Measurements from ENCODE around the gene ACTL9.
"Not testable (repeated sequence)": the region's sequence is repeated elsewhere in the genome, so short reads cannot be mapped to it uniquely, and the experiment has no call there.

The ACTL9 gene, protein sequence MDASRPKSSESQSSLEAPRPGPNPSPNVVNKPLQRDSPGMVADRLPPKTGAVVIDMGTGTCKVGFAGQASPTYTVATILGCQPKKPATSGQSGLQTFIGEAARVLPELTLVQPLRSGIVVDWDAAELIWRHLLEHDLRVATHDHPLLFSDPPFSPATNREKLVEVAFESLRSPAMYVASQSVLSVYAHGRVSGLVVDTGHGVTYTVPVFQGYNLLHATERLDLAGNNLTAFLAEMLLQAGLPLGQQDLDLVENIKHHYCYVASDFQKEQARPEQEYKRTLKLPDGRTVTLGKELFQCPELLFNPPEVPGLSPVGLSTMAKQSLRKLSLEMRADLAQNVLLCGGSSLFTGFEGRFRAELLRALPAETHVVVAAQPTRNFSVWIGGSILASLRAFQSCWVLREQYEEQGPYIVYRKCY

DNA sequence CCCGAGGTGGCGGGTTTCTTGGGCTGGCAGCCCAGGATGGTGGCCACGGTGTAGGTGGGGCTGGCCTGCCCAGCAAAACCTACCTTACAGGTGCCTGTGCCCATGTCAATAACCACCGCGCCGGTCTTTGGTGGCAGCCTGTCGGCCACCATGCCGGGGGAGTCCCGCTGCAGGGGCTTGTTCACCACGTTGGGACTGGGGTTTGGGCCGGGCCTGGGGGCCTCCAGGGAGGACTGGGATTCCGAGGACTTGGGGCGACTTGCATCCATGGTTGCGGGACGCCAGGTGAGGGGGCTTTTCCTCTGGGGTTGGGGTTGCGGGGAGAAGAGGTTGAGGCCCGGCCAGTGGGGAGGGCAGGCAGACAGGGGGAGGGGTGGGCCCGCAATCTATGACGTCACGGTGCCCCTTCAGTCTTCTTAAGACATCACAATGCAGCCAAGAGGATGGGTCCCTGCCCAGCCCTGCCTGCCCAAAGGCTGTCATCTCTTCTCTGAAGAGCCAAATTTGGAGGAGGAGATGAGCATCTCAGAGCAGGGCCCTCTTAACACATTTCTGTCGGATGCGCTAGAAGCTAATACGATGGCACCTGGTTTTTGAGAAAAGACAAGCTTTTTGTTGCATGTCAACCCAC, at the start of gene ACTL9:
Gene ACTL9, minus strand, starts transcription at position 363 of the 631 bp plus-strand sequence. Its CDS starts 94 bp downstream, at position 269.
- no peak for DNase-seq

DNA sequence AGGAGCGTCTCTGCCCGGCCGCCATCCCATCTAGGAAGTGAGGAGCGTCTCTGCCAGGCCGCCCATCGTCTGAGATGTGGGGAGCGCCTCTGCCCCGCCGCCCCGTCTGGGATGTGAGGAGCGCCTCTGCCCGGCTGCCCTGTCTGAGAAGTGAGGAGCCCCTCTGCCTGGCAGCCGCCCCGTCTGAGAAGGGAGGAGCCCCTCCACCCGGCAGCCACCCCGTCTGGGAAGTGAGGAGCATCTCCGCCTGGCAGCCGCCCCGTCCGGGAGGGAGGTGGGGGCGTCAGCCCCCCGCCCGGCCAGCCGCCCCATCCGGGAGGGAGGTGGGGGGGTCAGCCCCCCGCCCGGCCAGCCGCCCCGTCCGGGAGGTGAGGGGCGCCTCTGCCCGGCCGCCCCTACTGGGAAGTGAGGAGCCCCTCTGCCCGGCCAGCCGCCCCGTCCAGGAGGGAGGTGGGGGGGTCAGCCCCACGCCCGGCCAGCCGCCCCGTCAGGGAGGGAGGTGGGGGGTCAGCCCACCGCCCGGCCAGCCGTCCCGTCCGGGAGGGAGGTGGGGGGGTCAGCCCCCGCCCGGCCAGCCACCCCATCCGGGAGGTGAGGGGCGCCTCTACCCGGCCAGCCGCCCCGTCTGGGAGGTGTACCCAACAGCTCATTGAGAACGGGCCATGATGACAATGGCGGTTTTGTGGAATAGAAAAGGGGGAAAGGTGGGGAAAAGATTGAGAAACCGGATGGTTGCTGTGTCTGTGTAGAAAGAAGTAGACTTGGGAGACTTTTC, 40.9 kb upstream of the ACTL9 start:
- DNase-seq: not testable (repeated sequence)

DNA sequence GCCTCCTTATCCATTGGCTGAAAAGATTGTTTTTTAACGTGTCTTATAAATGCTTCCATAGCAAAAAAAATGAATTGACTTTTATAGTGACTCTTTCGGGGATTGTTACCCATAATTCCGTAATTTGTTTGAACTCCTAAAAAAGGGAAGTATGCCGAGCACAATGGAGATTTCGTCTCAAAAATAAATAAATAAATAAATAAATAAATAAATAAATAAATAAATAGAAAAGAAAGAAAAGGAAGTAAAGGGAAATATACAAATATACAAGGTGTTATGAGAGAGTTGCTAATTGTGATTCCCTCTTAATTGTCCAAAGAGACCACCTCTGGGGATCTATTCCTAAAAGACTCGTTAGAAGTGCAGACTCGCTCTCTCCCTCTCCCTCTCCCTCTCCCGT, 39.8 kb upstream of the ACTL9 start:
- DNase-seq: no peak

DNA sequence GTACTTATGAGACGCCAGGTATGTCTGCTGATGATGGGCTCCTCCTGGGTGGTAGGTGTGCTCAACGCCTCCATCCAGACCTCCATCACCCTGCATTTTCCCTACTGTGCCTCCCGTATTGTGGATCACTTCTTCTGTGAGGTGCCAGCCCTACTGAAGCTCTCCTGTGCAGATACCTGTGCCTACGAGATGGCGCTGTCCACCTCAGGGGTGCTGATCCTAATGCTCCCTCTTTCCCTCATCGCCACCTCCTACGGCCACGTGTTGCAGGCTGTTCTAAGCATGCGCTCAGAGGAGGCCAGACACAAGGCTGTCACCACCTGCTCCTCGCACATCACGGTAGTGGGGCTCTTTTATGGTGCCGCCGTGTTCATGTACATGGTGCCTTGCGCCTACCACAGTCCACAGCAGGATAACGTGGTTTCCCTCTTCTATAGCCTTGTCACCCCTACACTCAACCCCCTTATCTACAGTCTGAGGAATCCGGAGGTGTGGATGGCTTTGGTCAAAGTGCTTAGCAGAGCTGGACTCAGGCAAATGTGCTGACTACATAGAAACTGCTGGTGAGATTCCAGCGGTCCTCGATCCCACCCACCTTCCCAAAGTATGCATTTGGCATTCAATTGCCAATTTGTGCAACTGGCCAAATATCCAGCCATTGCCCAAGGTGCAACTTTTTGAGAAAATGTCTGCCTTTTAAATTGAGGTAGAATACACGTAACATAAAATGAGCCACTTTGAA, 33.0 kb upstream of the ACTL9 start:
- DNase-seq: no peak

DNA sequence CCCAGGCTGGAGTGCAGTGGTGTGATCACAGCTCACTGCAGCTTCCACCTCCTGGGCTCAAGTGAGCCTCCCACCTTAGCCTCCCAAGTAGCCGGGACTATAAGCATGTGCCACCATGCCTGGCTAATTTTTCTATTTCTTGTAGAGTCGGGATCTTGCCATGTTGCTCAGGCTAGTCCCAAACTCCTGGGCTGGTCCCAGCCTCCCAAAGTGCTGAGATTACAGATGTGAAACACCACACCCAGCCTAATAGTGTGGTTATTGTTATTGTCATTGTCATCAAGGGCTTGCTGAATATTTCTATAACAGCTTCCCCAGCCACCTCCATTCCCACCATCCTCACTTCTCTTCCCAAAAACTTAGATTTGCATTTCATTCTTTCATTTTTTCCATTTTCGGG, 25.7 kb upstream of the ACTL9 start:
- no peak for DNase-seq

DNA sequence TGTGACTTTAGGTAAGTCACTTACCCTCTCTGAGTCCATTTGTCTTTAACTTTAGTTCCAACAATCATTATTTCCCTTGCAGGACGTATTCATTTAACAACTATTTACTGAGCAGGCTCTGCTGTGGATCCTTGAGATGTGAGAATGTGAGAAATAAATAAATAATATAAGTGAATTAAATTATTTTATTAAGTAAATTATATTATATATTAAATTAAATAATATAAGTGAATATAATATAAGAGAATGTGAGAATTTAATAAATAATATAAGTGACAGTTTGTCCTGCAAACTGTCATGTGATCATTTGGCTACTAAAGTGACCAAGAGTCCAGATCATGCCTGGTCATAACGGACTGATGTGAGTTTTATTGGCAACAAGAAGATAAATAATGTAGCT, 23.4 kb upstream of the ACTL9 start:
- no peak for DNase-seq

DNA sequence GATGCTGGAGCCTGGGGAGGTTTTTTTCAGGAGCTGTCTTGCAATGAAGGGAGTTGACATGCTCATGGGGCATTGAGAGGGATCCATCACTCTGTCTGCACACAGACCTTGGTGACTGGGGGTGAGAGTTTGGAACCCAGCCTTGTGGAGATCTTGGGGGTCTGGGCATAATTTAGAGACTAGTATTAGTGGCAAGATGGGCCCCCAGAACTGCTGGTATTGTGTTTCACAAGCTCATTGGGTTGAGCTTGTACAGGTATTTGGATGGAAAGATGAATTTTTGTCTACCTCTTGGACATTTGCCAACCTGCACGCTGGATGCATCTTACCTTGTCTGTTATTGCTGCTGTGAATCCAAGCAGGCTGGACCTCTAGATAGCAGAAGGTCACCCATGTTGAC, 22.7 kb upstream of the ACTL9 start, which contains the start of gene OR2Z1:
Gene OR2Z1, plus strand, starts transcription at position 301 of the 400 bp plus-strand sequence. CDS start 9,395 bp downstream, outside the sequence.
- DNase-seq: no peak

DNA sequence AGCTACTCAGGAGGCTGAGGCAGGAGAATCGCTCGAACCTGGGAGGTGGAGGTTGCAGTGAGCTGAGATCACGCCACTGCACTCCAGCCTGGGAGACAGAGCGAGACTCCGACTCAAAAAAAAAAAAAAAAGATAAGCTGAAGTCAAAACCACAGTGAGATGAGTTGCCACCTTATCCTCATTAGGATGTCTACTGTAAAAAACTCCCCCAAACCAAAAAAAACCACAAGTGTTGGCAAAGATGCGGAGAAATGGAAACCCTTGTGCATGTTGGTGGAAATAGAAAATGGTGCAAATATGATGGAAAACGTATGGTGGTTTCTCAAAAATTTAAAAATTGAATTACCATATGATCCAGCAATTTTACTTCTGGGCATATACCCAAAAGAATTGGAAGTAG, 11.7 kb upstream of the ACTL9 start:
- not testable (repeated sequence) for DNase-seq

DNA sequence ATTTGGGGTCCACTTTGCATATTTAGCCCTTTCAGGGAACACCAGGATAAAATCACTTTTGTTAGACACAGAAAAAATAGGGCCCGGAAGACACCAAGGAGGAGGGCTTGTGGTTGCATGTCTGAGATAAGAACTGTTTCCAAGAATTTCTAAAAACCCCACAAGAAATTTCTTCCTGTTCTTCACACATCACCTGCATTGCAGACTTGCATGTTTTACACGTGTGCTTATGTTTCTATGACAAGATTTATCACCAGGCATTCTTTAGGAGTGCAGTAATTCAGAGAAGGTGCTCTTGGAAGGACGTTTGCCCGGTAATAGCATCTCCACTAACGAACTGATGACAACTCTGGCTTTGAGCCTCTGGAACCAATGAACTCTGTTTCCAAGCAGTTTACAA, 7.1 kb upstream of the ACTL9 start:
- DNase-seq: no peak

DNA sequence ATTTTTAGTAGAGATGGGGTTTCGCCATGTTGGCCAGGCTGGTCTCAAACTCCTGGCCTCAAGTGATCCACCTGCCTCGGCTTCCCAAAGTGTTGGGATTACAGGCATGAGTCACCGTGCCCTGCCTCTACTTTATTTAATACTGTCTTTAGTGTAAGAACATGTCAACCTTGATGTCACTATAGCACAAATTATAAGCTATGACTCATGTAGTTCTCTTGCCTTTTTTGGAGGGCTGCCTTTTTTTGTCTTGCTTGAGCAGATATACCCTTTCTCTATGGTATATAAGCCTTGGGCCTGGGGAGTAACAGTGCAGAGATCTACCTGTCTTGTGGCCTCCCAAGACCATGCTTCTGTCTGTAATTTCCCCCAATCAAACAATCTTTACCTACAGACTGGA, 6.7 kb upstream of the ACTL9 start:
- not testable (repeated sequence) for DNase-seq

DNA sequence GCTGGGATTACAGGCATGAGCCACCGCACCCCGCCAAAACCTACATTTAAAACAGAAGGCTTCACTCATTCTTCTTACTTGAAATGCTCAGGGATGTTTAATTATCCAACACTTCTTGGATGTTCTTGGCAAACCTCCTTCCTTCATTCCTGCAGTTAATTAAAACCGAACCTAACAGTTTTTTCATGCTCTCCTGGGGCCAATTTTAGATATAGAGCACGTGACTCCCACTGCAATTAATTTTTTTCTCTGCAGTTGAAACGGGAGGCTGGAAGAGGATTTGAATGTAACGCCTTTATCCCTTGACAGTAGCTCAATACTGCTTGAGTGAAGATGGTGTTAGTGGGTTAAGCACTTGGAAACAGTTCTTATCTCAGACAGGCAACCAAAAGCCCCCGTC, 4.6 kb upstream of the ACTL9 start:
- DNase-seq: no peak

DNA sequence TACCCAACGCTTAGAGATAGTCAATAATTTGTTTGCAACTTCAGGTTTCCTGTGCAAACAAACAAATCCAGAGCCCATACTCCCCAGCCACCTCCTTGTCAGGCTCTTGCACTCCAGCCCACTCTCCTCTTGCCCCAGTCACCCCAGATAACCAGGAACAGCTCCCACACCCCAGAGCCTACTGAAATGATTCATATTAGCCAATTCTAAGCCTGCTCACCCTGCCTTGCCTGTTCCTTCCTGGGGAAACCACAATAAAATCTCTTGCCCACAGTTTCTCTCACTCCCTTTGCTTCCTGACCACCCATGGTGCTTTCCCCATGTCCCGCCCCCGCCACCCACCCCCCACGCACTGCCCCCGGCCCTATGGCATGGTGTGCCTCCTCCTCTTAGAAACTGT, 3.8 kb upstream of the ACTL9 start:
- peak; percentile 91 for DNase-seq

DNA sequence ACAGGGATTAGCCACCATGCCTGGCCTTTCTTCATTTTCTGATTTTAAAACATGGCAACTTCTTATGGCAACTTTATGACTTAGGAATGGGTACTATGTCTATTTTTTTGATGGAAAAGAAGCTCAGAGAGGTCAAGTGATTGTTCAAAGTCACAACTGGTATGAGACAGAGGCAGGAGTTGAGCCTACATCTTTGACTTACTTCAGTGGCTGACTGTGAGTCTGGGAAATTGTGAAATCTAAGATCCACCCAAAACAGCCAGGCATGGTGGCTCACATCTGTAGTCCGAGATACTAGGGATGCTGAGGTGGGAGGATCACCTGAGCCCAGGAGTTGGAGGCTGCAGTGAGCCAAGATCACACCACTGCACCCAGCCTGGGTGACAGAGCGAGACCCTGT, 2.4 kb upstream of the ACTL9 start:
- no peak for DNase-seq

DNA sequence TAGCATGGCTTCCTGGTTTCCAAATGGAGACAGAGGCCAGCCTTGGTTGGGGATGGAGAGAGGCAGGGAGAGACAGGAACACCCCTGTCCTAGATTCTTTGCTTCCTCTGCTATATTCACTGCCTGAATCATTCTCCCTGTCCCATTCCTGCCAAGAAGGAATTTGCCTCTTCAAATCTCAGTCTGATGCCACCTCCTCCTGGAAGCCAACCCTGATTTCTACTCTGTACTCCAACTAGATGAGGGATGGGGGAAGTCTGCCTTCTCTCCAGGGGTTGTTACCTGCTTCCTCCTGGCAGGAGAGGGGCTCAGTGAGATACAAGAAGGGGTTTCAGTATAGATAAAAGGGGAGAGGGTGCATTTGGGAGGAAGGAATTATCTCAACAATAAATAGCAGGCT, 1.3 kb upstream of the ACTL9 start:
- DNase-seq: no peak

DNA sequence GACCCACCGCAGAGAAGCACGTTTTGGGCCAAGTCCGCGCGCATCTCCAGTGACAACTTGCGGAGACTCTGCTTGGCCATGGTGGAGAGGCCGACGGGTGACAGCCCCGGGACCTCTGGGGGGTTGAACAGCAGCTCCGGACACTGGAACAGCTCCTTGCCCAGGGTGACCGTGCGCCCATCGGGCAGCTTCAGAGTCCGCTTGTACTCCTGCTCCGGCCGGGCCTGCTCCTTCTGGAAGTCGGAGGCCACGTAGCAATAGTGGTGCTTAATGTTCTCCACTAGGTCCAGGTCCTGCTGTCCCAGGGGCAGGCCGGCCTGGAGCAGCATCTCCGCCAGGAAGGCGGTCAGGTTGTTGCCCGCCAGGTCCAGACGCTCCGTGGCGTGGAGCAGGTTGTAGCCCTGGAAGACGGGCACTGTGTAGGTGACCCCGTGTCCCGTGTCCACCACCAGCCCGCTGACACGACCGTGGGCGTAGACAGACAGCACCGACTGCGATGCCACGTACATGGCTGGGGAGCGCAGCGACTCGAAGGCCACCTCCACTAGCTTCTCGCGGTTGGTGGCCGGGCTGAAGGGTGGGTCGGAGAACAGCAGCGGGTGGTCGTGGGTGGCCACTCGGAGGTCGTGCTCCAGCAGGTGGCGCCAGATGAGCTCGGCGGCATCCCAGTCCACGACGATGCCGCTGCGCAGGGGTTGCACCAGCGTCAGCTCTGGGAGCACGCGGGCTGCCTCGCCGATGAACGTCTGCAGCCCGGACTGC, 743 bp downstream of the ACTL9 start:
- no peak for DNase-seq

DNA sequence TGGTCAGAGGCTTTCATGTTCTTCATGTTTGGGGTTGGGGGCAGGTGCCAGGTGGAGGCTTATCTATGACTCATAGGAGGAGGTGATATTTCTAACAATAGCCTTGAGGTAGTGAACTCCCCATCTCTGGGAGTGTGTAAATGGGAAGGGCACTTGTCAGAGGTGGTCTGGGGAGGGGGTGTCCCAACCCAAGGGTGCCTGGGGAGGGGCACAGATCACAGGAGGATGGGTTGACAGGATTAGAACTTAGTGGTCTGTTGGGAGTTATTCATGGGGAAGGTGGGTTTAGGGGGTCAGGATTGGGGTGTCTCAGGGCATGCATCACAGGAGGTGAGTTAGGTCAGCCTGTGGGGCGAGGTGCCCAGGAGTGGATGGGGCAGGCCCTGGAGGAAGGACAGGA, 1.6 kb downstream of the ACTL9 start:
- no peak for DNase-seq

DNA sequence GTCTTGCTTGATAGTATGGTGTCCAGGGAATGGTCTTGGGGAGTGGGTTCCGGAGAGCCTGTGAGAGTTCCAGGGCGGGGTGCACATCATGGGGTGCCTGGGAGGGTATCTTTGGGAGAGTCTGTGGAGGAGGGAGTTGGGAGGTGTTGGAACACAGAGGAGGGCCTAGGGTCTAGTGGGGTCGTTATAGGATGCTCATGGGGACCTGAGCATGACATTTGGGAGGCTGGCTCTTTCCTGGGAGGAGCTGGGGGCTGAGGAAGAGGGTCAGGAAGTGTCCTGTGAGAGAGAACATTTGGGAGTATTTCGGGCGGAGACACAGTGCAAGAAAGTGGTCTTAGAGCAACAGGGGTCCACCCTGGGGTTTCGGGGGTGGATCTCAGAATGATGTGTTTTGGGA, 2.7 kb downstream of the ACTL9 start:
- DNase-seq: no peak

DNA sequence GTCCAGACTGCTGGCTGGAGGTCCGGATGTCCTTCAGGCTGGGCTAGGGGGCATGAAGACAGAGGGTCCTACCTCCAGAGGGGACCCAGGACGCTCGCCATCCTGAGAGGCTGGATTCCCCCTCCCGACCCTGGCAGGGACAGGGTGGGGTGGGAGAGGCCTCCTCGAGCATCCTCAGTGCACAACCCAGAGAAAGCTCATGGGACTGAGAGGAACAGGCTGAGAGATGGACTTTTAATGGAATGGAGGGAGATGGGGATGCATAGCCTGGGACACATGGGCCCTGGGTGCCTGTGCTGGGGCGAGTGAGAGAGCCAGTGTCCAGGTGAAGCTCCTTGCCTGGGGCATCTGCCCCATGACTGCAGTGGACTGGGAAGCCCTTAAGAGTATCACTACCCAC, 3.1 kb downstream of the ACTL9 start:
- no peak for DNase-seq

DNA sequence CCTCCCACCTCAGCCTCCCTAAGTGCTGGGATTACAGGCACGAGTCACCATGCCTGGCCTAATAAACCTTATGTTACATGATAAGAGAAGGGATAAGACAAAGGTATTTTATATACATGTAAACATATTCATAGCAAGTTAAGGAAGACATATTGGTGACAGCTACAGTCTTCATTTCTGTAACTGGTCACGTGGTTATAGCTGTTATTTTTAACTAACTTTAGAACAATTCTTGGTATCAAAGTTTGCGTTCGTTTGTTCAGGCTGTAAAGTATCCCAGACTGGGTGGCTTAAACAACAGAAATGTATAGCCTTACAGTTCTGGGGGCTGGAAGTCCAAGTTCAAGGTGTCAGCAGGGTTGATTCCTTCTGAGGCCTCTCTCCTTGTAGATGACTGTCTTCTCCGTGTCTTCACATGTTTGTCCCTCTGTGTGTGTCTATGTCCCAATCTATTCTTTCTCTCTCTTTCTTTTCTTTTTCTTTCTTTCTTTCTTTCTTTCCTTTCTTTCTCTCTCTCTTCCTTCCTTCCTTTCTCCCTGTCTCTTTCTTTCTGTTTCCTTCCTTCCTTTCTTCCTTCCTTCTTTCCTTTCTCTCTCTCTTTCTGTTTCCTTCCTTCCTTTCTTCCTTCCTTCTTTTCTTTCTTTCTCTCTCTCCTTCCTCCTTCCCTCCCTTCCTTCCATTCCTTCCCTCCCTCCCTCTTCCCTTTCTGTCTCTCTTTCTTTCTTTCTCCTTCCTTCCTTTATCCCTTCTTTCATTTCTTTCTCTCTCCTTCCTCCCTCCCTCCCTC, 7.6 kb downstream of the ACTL9 start:
- DNase-seq: no peak

DNA sequence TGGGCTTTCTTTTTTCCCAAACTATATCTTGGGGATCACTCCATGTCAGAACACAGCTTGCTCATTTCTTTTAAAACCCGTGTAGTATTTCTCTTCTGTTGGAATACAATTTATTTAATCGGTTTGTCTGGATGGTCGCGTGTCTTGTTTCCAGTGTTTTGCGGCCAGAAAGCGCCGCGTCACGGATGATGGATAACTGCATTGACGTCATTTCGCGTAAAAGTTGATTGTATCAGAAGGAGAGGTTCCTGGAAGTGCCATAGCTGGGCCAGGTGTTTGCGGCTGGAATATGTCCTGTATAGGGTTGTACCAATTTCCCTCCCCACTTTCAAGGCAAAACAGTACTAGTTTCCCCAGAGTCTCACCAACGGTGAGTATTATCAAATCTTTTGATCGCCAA, 9.7 kb downstream of the ACTL9 start:
- no peak for DNase-seq

DNA sequence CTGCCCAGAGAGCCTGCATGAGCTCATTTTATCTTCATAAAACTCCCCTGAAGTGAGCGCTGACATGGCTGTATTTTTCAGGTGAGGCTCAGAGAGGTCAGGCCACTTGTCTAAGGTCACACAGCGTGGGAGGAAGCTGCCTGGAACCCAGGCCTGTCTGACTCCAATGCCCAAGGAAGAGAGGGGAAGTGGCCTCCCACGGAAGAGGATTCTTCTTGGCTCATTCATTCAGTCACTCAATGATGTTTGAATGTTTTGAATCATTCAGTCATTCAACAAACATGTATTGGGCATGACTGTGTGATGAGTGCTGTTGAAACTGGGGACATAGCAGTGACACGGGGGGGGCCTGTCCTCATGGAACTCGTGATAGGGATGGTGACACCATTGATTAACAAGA, 12.0 kb downstream of the ACTL9 start:
- no peak for DNase-seq

Measured in MV-4-11 (cell line).